ENCODE measurements around the gene JAZF1.

DNA sequence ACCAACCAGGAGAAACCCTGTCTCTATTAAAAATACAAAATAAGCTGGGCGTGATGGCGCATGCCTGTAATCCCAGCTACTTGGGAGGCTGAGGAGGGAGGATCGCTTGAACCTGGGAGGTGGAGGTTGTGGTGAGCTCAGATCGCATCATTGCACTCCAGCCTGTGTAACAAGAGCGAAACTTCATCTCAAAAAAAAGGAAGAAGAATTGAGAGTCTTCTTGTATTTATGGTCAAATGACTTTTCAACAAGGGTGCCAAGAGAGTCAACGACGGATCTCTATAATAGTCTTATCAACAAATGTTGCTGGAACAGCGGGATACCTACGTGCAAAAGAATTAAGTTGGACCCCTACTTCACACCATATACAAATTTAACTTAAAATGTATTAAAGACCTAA is 21.6 kb upstream of the JAZF1 start:
- TF ChIP-seq POLR2A (IDR thresholded peaks at IDR 0.05), result no peak
- TF ChIP-seq, protein P1, sequence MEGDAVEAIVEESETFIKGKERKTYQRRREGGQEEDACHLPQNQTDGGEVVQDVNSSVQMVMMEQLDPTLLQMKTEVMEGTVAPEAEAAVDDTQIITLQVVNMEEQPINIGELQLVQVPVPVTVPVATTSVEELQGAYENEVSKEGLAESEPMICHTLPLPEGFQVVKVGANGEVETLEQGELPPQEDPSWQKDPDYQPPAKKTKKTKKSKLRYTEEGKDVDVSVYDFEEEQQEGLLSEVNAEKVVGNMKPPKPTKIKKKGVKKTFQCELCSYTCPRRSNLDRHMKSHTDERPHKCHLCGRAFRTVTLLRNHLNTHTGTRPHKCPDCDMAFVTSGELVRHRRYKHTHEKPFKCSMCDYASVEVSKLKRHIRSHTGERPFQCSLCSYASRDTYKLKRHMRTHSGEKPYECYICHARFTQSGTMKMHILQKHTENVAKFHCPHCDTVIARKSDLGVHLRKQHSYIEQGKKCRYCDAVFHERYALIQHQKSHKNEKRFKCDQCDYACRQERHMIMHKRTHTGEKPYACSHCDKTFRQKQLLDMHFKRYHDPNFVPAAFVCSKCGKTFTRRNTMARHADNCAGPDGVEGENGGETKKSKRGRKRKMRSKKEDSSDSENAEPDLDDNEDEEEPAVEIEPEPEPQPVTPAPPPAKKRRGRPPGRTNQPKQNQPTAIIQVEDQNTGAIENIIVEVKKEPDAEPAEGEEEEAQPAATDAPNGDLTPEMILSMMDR (IDR thresholded peaks at IDR 0.05), result no peak
